Measurements from ENCODE around the gene PRPF6. TPM values are rescaled to one million over a fixed set of nuclear protein-coding genes. Genes with fewer than 3 reads are reported as not detected.
A peak's percentile ranks its signal among the peaks of the same experiment; 100 is the strongest.

Gene PRPF6
- total RNA-seq, 2 experiments from 2014 or later, result 60.5 to 67.0 TPM

DNA sequence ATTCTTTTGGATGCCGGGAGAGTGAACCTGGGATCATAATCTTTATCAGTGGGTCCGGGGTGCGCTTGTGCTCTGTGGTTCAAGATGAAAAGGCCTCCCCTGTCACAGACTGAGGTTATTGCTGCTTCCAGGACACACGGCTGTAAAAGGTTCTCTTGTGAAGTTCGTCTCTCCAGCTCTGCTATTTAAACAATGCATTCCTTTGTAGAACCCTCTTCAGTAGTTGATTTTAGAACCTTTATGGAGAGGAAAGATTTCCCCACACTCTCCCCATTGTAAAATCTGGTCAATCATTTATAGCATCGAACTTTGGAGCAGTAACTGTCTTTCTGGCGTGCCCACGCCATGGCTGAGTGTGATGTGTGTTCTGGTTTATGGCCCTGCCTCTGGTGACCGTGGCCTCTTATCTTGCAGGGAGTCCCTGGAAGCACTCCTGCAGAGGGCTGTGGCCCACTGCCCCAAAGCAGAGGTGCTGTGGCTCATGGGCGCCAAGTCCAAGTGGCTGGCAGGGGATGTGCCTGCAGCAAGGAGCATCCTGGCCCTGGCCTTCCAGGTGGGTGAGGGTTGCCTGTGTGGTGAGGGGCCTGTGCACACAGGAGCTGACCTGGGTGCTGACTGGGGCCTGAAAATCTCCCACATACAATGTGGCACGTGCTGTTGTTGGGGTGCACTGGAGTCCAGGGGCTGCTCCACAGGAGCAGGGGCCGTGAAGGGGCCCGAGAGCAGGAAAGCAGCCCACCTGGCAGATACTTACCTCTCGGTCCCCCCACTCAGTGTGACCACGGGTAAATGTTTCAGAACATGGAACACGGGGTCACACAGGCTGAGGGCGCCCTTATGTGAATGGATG is 43.4 kb downstream of the PRPF6 start:
- no peaks in the 10 kb centered on the region for H3K27me3 Mint-ChIP-seq
- ATAC-seq, result no peak
- no peak for DNase-seq
- ChIA-PET POLR2A (no interaction called here), CTCF (no interaction called here)
- H3K4me1 Mint-ChIP-seq, result no peaks in the 10 kb centered on the region
- intact Hi-C loops (cut with DNase I, micrococcal nuclease), result no loop called here
- no peaks in the 10 kb centered on the region for H3K9me3 Mint-ChIP-seq (ENCODE audit: low read depth)
- H3K36me3 Mint-ChIP-seq (ENCODE audit: low read depth), result peaks cover 48% of the 10 kb centered on the region
- H3K4me3 Mint-ChIP-seq, result no peak overlapping the region
- no peak overlapping the region for H3K27ac Mint-ChIP-seq

- no peaks in the 10 kb centered on the region for H3K9me3 Mint-ChIP-seq (ENCODE audit: low read depth)
- CTCF ChIA-PET, result no interaction called here
Observed at GRCh38 chr20:64025101-64025825, 44.3 kb downstream of the PRPF6 start.

DNA sequence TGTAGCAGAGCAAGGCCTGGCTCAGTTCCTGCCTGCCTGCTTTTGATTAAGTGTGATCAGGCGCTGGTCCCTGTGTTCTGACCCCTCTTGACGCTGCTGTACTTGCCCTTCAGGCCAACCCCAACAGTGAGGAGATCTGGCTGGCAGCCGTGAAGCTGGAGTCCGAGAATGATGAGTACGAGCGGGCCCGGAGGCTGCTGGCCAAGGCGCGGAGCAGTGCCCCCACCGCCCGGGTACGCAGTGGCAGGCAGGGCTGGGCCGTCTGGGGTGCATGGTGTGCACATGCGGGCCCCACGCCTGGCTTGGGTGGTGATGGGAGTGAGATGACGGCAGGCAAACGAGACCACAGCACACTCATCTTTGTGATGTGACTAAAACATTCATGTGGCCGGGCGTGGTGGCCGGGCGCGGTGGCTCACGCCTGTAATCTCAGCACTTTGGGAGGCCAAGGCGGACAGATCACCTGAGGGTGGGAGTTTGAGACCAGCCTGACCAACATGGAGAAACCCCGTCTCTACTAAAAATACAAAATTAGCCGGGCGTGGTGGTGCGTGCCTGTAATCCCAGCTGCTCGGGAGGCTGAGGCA is 45.0 kb downstream of the PRPF6 start:
- CTCF ChIA-PET, result interaction anchor here (0.7 kb wide), 1 partner anchor 12 kb away, joined by 3 read pairs; no protein-coding TSS in a partner anchor
- no peak for DNase-seq
- Mint-ChIP-seq H3K27me3 (no peaks in the 10 kb centered on the region), H3K4me3 (no peak overlapping the region), H3K4me1 (no peaks in the 10 kb centered on the region), H3K27ac (no peak overlapping the region), H3K9me3 (ENCODE audit: low read depth) (no peaks in the 10 kb centered on the region), H3K36me3 (ENCODE audit: low read depth) (peaks cover 49% of the 10 kb centered on the region)
- no peak for ATAC-seq
- POLR2A ChIA-PET, result no interaction called here
- intact Hi-C loops (cut with DNase I, micrococcal nuclease), result no loop called here

More at GRCh38 chr20:64025101-64025825, 44.3 kb downstream of the PRPF6 start:
- H3K27ac Mint-ChIP-seq, result no peak overlapping the region
- H3K27me3 Mint-ChIP-seq, result no peaks in the 10 kb centered on the region
- H3K4me3 Mint-ChIP-seq, result no peak overlapping the region
- H3K36me3 Mint-ChIP-seq (ENCODE audit: low read depth), result peaks cover 48% of the 10 kb centered on the region
- H3K4me1 Mint-ChIP-seq, result no peaks in the 10 kb centered on the region
- POLR2A ChIA-PET, result no interaction called here
- DNase-seq, result no peak
- ATAC-seq, result no peak
- intact Hi-C loops (cut with DNase I, micrococcal nuclease), result no loop called here

DNA sequence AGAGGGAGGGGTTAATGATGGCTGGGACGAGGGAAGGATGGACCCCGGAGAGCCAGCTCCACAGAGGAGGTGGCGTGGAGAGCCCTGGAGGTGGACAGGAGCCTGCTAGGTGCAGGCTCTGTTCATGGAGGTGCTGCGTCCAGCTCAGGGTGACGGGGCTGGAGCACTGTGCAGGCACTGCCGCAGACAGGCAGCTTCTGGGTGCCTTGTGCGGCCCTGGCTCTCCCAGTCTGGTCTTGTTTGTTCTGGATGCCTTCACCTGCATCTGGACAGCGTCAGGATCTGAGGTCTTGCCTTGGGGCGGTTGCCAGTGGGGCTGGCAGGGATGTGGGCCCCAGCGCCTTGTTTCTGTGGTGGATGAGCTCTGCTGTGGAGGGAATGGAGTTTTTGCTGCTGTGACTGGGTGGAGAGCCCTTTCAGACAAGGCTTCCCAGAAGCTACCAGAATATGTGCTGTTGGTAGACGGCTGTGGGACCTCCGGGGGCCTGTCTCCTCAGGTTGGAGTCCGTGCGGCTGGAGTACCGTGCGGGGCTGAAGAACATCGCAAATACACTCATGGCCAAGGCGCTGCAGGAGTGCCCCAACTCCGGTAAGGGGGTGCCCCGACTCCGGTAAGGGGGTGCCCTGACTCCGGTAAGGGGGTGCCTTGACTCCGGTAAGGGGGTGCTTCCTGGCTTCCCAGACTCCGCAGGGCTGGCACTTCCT is 47.2 kb downstream of the PRPF6 start:
- POLR2A ChIA-PET, result no interaction called here
- no peak overlapping the region for H3K4me3 Mint-ChIP-seq
- no peaks in the 10 kb centered on the region for H3K9me3 Mint-ChIP-seq (ENCODE audit: low read depth)
- no peak for ATAC-seq
- DNase-seq, result no peak
- H3K27ac Mint-ChIP-seq, result no peak overlapping the region
- no peaks in the 10 kb centered on the region for H3K4me1 Mint-ChIP-seq
- CTCF ChIA-PET, result interaction anchor here (1.2 to 1.5 kb wide), 2 partner anchors 10 to 25 kb away, joined by 3 to 10 read pairs; no protein-coding TSS in a partner anchor
- H3K27me3 Mint-ChIP-seq, result no peaks in the 10 kb centered on the region
- intact Hi-C loops (cut with DNase I, micrococcal nuclease), result no loop called here
- H3K36me3 Mint-ChIP-seq (ENCODE audit: low read depth), result peaks cover 41% of the 10 kb centered on the region

- ATAC-seq (no peak), DNase-seq (no peak)
- intact Hi-C loops (cut with DNase I, micrococcal nuclease), result no loop called here
- POLR2A ChIA-PET, result interaction anchor here (0.6 kb wide), 1 partner anchor 991 kb away, joined by 11 read pairs; no protein-coding TSS in a partner anchor
- peaks cover 35% of the 10 kb centered on the region for H3K36me3 Mint-ChIP-seq (ENCODE audit: low read depth)
- peaks cover 7% of the 10 kb centered on the region for H3K4me1 Mint-ChIP-seq
- CTCF ChIA-PET, result no interaction called here
- no peak overlapping the region for H3K4me3 Mint-ChIP-seq
- no peaks in the 10 kb centered on the region for H3K27me3 Mint-ChIP-seq
- H3K9me3 Mint-ChIP-seq (ENCODE audit: low read depth), result no peaks in the 10 kb centered on the region
- H3K27ac Mint-ChIP-seq, result no peak overlapping the region
Observed at GRCh38 chr20:64029293-64030117, 48.6 kb downstream of the PRPF6 start.

GRCh38 chr20:64030371-64031134 is 49.6 kb downstream of the PRPF6 start:
- Mint-ChIP-seq H3K27me3 (no peaks in the 10 kb centered on the region), H3K36me3 (ENCODE audit: low read depth) (peaks cover 39% of the 10 kb centered on the region), H3K4me3 (no peak overlapping the region), H3K9me3 (ENCODE audit: low read depth) (no peaks in the 10 kb centered on the region), H3K27ac (no peak overlapping the region), H3K4me1 (peaks cover 16% of the 10 kb centered on the region)
- DNase-seq (no peak), ATAC-seq (no peak)
- ChIA-PET CTCF (interaction anchor here (1.0 kb wide), 1 partner anchor 26 kb away, joined by 3 read pairs; no protein-coding TSS in a partner anchor), POLR2A (no interaction called here)
- intact Hi-C loops (cut with DNase I, micrococcal nuclease), result no loop called here

DNA sequence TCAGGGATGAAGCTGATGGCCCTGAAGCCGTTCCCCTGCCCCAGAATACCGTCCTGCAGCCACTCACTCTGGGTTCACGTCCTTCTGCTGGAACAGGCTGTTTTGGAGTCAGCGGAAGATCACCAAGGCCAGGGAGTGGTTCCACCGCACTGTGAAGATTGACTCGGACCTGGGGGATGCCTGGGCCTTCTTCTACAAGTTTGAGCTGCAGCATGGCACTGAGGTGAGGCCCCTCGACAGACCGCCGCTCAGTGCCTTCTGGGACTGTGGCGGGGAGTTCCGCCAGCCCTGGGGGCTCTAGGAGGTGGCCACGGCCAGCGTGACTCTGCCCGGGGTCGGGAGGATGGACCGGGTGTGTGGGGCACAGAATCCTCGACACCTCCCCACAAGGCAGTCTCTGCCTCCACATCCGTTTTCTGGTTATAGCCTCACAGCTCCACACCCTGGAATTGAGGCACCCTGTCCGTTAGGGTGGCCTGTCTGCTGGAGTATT is 50.9 kb downstream of the PRPF6 start:
- CTCF ChIA-PET, result no interaction called here
- Mint-ChIP-seq H3K9me3 (ENCODE audit: low read depth) (no peaks in the 10 kb centered on the region), H3K36me3 (ENCODE audit: low read depth) (peaks cover 31% of the 10 kb centered on the region), H3K4me1 (peaks cover 28% of the 10 kb centered on the region), H3K4me3 (no peak overlapping the region), H3K27me3 (no peaks in the 10 kb centered on the region), H3K27ac (no peak overlapping the region)
- intact Hi-C loops (cut with DNase I, micrococcal nuclease), result no loop called here
- POLR2A ChIA-PET, result no interaction called here
- DNase-seq (no peak), ATAC-seq (no peak)

DNA sequence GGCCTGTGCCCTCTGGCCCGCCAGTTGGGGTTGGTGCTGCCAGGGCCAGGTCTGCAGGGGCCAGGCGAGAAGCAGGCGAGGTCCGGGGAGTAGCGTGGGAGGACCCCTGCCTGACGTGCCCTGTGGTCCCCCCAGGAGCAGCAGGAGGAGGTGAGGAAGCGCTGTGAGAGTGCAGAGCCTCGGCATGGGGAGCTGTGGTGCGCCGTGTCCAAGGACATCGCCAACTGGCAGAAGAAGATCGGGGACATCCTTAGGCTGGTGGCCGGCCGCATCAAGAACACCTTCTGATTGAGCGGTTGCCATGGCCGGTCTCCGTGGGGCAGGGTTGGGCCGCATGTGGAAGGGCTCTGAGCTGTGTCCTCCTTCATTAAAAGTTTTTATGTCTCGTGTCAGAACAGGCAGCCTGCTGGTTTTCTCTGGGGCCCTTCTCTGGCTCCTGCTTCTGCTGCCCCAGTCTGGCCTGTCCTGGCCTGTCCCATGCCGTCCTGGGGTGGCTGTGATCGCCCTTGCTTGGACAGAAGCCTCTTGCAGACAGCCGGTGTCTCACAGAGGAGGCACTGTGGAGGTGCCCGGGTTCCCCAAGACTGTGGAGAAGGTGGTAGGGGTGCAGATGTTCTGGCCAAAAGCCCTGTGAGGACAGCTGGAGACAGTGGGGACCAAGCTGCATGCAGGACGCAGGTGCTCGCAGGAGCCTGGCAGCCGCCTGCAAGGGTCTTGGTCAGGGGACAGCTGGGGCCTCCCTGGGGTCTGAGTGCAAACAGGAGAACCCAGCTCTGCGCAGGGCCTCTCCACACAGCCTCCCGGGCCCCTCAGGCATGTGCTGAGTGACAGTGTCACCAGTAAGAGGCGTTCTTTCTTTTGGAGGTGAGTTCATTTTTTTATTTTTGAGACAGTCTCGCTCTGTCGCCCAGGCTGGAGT is 52.0 kb downstream of the PRPF6 start:
- peaks cover 39% of the 10 kb centered on the region for H3K4me1 Mint-ChIP-seq
- peaks cover 29% of the 10 kb centered on the region for H3K36me3 Mint-ChIP-seq (ENCODE audit: low read depth)
- ChIA-PET POLR2A (no interaction called here), CTCF (interaction anchor here (1.2 kb wide), 1 partner anchor 53 kb away, joined by 3 read pairs; no protein-coding TSS in a partner anchor)
- H3K9me3 Mint-ChIP-seq (ENCODE audit: low read depth), result no peaks in the 10 kb centered on the region
- ATAC-seq (no peak), DNase-seq (no peak)
- H3K27me3 Mint-ChIP-seq, result peaks cover 2% of the 10 kb centered on the region
- no peak overlapping the region for H3K27ac Mint-ChIP-seq
- H3K4me3 Mint-ChIP-seq, result no peak overlapping the region
- intact Hi-C loops (cut with DNase I, micrococcal nuclease), result no loop called here

- H3K9me3 Mint-ChIP-seq (ENCODE audit: low read depth), result no peaks in the 10 kb centered on the region
- H3K27me3 Mint-ChIP-seq, result peaks cover 2% of the 10 kb centered on the region
- POLR2A ChIA-PET, result interaction anchor here (0.6 kb wide), 1 partner anchor 27 kb away, joined by 3 read pairs; no protein-coding TSS in a partner anchor
- H3K4me1 Mint-ChIP-seq, result peaks cover 39% of the 10 kb centered on the region
- ATAC-seq, result no peak
- H3K4me3 Mint-ChIP-seq, result no peak overlapping the region
- CTCF ChIA-PET, result interaction anchor here (1.2 kb wide), 1 partner anchor 54 kb away, joined by 3 read pairs; no protein-coding TSS in a partner anchor
- peaks cover 27% of the 10 kb centered on the region for H3K36me3 Mint-ChIP-seq (ENCODE audit: low read depth)
- no peak for DNase-seq
- intact Hi-C loops (cut with DNase I, micrococcal nuclease), result no loop called here
- H3K27ac Mint-ChIP-seq, result peak overlapping the region; percentile 90
Observed at GRCh38 chr20:64033981-64034493, 53.1 kb downstream of the PRPF6 start.
